AG10803 (cell line): ENCODE results near the gene HS3ST3A1.
"Not testable (repeated sequence)": the region's sequence is repeated elsewhere in the genome, so short reads cannot be mapped to it uniquely, and the experiment has no call there.

Source experiments
- DNase-seq: peaks from one replicate; pipeline ENCODE4 v3.0.0; 2010; ENCODE audit warnings: low read depth
- H3K4me3 ChIP-seq: 2 replicates; pipeline ENCODE4 v1.5.1; 2011; ENCODE audit warnings: mild to moderate bottlenecking, low read length, control low read depth
- CTCF ChIP-seq: conservative IDR thresholded peaks from 2 replicates; pipeline ENCODE4 v1.5.1; 2011; ENCODE audit warnings: mild to moderate bottlenecking, low read length, control low read depth, inconsistent platforms

Gene HS3ST3A1

GRCh38 chr17:13562271-13562800 lies 39.4 kb downstream of the HS3ST3A1 start:
- DNase-seq = peak; percentile 92
- TF ChIP-seq CTCF = no peak
- H3K4me3 ChIP-seq = peak overlapping the region; percentile 42

GRCh38 chr17:13561606-13562270 lies 40.0 kb downstream of the HS3ST3A1 start:
- peak overlapping the region; percentile 42; the same call in 1 of the 2 replicates for H3K4me3 ChIP-seq
- no peak for DNase-seq
- no peak for TF ChIP-seq CTCF

- DNase-seq = no peak
- no peak for TF ChIP-seq CTCF
- H3K4me3 ChIP-seq = no peak overlapping the region
Measured at GRCh38 chr17:13560935-13561334, 40.8 kb downstream of the HS3ST3A1 start.

- no peak for DNase-seq
Measured at GRCh38 chr17:13558588-13558987, 43.1 kb downstream of the HS3ST3A1 start.

GRCh38 chr17:13557077-13557476 lies 44.7 kb downstream of the HS3ST3A1 start:
- no peak overlapping the region for H3K4me3 ChIP-seq
- no peak for TF ChIP-seq CTCF
- peak; percentile 74 for DNase-seq

More at GRCh38 chr17:13558588-13558987, 43.1 kb downstream of the HS3ST3A1 start:
- no peak for TF ChIP-seq CTCF
- no peak overlapping the region for H3K4me3 ChIP-seq

GRCh38 chr17:13554231-13554630 lies 47.5 kb downstream of the HS3ST3A1 start:
- no peak overlapping the region for H3K4me3 ChIP-seq
- no peak for TF ChIP-seq CTCF
- no peak for DNase-seq

GRCh38 chr17:13550291-13550690 lies 51.4 kb downstream of the HS3ST3A1 start:
- TF ChIP-seq CTCF = no peak
- no peak for DNase-seq
- no peak overlapping the region for H3K4me3 ChIP-seq

GRCh38 chr17:13548576-13548975 lies 53.2 kb downstream of the HS3ST3A1 start:
- H3K4me3 ChIP-seq, DNase-seq: not testable (repeated sequence)
